C1 segment of cervical spinal cord (tissue), 14 donors: ENCODE results near the gene CCDC63.
A peak's percentile ranks its signal among the peaks of the same experiment; 100 is the strongest.
"Not testable (repeated sequence)": the region's sequence is repeated elsewhere in the genome, so short reads cannot be mapped to it uniquely, and the experiment has no call there.

Experiments used
- DNase-seq, 14 donors: peaks; one replicate each; lab custom pipeline; 2025; lab: John Stamatoyannopoulos, UW

The CCDC63 gene

DNA sequence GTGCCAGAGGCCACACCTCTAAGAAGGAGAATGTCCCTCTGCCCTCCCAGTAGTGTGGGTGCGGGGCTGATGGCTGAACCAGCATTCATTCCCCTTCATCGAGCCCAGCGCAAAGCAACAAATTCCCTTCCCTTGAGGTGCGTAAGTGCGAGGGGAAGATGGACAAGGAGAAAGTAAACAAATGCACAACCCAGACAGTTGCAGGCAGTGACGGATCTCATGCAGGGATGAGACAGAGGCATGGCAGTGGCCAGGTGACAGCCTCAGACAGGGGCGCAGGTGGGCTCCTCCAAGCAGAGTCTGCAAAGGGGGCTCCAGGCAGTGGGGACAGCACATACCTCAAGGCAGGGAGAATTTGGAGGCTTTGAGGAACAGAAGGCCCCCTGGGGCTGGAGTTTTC lies 75.9 kb downstream of the CCDC63 start:
- DNase-seq = no peak

DNA sequence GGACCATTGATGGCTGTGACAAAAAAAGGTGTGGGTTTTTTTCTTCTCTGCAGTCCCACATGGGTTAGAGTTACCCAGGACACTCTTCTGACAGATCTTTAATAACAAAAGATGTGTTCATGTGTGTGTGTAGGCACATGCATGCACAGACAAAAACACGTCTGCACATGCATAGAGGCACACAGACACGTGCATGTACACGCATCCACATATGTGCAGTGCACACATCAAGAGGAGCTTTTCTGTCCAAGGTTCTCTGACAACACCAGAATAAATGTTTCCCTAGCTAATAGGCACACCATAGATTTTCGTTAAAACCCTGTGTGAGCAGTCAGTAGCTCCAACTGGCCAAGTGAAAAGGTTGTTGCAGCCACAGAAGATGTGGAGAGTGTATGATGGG lies 76.4 kb downstream of the CCDC63 start:
- DNase-seq = no peak

- DNase-seq = no peak
Measured at GRCh38 chr12:110923692-110924334, 77.0 kb downstream of the CCDC63 start.

DNA sequence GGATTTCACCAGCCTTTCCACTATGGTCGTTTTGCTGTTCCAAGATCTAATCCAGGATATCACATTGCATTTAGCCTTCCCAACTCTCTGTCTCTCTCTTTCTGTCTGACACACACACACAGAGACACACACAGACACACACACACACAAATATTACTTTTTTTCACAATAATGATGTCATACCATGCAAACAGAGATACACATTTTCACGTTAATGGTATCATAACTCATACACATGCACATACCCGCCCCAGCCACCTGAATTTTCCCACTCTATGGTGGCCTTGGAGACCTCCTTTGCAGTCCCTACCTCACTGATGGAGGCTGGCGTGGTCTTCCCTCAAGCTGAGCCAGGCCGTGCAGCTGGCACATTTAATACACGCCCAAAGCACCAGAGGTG lies 80.8 kb downstream of the CCDC63 start:
- DNase-seq = no peak

DNA sequence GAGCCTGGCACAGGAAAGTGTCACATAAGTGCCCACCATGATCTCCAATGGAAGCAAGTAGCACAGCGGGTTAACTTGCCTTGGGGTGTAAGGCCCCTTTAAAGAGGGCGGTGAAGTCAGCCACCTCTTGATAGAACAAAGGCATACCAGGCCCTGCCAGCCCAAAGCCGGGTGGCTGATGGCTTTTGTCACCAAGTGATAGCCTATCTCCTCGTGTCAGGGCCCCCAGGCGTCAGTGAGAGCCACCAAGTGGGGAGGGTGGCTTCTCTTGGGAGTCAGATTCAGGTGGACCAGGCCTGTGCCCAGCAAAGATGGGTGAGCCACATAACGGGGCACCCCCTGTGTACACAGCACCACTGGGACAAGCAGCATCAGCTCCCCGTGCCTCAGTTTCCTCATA lies 81.9 kb downstream of the CCDC63 start:
- DNase-seq = no peak

DNA sequence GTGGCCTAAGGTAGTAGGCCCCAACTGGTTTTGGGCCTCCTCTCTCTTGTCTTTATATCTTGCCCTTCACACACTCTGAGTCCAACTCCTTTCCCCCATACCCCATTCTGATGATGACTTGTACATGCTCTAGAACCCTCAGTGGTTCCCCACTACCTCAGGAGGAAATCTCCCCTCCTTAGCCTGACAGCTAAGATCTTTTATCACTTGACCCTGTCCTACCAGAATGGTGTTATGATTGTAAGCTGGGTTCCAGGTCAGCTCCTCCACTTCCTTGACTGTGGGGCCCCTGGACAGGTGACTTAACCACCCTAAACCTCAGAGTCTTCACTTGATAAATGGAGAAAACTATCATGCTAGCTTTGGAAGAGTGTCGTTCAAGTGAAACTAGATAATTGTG lies 83.0 kb downstream of the CCDC63 start:
- no peak for DNase-seq

- no peak for DNase-seq
Measured at GRCh38 chr12:110930348-110931314, 83.8 kb downstream of the CCDC63 start.

DNA sequence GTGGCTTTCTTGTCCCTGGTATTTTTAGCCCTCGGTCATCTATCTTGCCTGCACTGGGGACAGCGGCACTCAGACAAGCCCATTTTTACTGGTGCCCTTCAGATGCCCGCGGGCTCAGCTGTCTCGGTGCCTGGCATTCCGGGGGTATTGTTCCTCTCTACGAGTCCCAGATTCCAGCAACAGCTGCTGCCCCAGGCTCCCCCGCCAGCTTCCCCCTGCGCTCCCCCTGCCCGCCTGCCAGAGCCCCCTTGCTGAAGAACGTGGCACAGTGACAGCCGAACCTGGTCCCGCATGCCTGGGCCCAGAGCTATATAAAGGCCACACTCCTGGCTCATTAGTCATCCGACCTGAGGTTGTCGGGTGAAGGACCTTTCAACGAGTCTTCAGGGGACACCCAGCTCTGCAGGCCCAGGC lies 84.5 kb downstream of the CCDC63 start:
- no peak for DNase-seq

DNA sequence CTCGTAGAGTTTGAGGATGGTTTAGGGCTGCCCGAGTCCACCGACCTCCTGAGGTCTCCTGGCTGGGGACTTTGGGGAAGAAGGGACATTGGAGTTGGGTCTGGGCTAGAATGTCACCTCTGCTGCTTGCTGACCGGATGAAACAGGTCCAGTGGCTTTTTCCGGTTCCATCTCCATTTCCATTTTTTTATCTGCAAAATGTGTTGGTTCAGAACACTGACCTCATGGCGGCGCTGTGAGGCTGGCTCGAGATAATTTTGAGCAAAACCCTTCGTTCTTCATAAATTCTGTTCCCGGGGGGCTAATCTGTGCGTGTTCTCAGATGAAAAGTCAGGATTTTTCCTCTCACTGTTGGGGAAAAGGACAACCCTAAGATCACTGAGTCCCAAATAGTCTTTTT lies 85.3 kb downstream of the CCDC63 start:
- no peak for DNase-seq

- no peak for DNase-seq
Measured at GRCh38 chr12:110933326-110933974, 86.7 kb downstream of the CCDC63 start.

GRCh38 chr12:110934093-110934852 lies 87.5 kb downstream of the CCDC63 start:
- DNase-seq = no peak

DNA sequence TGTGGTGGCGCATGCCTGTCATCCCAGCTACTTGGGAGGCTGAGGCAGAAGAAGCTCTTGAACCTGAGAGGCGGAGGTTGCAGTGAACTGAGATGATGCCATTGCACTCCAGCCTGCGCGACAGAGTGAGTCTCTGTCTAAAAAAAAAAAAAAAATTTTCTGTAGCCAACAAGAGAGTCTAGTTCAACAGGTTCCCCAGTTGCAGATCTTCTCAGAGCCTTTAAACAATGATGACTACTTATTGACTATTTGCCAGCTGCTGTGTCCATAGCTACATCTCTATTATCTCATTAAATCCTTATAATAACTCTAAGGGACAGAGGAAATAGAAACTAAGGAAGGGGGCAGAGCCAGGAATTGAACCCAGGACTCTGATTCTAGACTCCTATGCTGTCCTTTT lies 88.8 kb downstream of the CCDC63 start:
- no peak for DNase-seq

DNA sequence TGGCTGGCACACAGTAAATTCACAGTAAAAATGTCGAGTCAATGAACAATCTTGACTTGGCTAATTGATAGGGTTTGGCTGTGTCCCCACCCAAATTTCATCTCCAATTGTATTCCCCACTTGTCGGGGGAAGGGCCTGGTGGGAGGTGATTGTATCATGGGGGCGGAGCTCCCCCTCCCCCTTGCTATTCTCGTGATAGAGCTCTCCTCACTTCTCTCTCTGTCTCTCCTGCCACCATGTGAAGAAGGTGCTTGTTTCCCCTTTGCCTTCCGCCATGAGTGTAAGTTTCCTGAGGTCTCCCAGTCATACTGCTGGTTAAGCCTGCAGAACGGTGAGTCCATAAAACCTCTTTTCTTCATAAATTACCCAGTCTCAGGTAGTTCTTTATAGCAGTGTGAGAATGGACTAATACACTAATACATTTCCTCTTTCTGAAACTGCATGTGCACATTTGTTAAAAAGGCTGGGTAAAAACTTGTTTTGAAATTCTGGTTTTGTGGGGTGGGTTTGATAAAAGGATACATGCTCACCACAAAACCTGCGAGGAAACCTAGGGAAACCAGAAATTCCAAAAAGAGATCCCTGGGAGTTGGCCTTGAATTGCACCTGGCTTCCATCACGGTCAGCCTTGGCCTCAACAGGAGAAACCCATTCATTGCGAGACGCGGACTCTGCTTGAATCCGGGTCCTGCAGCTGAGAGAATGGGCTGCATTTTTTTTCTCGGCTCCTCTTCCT lies 89.7 kb downstream of the CCDC63 start:
- DNase-seq = peak in 2 of 14 donors; percentile 12 to 17

GRCh38 chr12:110937104-110937641 lies 90.4 kb downstream of the CCDC63 start:
- DNase-seq = peak in 11 of 14 donors; percentile 1 to 86 (median 12)

GRCh38 chr12:110940296-110940695 lies 93.5 kb downstream of the CCDC63 start:
- no peak for DNase-seq

DNA sequence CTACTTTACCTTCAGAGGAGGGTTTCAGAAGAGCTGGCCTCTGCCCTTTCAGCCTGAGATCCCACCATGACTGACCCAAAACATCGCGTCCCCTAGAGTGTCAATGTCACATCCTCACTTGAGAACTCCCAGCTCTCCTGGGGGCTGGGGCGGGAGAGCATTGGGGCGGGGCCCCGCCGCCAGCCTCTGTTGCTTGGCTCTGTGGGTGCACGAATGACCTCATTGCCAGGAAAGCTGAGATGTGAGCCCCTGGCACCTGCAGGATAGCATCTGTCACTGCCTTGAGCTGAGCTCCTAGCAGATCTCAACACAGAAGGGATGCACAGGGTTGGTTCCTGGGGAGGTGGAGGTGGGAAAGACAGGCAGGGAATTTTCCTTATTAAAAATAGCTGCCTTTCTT lies 94.1 kb downstream of the CCDC63 start:
- no peak for DNase-seq

- DNase-seq = no peak
Measured at GRCh38 chr12:110941391-110941790, 94.6 kb downstream of the CCDC63 start.

DNA sequence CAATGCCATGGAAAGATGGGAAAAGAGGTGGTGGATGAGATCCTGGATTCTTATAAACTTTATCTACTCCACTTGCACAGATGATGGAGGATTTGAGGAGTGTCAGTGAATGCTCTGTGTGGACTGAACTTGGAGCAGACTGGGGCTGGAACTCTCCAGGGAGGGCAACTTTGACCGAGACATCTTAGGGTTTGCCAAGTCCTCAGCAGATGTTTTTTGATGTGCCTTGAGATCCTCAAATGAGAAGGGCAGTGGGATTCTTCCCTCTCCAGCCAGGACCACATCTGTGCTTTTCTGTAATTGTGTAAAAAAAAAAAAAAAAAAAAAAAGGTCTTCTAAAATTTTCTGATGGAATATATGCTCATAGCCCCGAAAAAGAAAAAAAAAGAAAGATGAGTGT lies 96.6 kb downstream of the CCDC63 start:
- DNase-seq = no peak

DNA sequence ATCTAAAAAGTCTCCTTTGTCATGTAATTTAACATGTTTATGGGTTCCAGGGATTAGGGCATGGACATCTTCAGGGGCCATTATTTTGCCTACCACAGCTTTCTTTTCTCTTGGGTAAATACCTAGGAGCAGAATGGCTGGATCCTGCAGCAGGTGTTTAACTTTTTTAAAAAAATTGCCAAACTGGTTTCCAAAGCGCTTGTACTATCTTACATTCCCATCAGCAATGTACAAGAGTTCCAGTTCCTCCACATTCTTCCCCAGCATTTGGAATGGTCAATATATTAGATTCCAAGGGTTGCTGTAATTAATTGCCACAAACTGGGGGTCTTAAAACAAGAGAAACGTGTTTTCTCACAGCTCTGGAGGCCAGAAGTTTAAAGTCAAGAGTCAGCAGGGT lies 101.3 kb downstream of the CCDC63 start:
- no peak for DNase-seq

- not testable (repeated sequence) for DNase-seq
Measured at GRCh38 chr12:110950466-110950865, 103.7 kb downstream of the CCDC63 start.

DNA sequence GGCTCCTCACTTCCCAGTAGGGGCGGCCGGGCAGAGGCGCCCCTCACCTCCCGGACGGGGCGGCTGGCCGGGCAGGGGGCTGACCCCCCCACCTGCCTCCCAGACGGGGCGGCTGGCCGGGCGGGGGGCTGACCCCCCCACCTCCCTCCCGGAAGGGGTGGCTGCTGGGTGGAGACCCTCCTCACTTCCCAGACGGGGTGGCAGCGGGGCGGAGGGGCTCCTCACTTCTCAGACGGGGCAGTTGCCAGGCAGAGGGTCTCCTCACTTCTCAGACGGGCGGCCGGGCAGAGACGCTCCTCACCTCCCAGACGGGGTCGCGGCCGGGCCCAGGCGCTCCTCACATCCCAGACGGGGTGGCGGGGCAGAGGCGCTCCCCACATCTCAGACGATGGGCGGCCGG lies 104.1 kb downstream of the CCDC63 start:
- not testable (repeated sequence) for DNase-seq
